SK-N-SH treated with all-trans-retinoic acid at 6 μM for 48 hours (cell line): Measurements from ENCODE around the gene GPR137B.
"Not testable (repeated sequence)": the region's sequence is repeated elsewhere in the genome, so short reads cannot be mapped to it uniquely, and the experiment has no call there.

ENCODE experiments used
- ARNTL ChIP-seq: fragments of 450-650 bp; formaldehyde crosslinking; IDR thresholded peaks from 2 replicates; pipeline ENCODE4 v1.5.0; 2020; ENCODE audit warnings: low read depth, mild to moderate bottlenecking, moderate library complexity, borderline replicate concordance
- BACH2 ChIP-seq: fragments of 250-450 bp; sonication (Bioruptor Pico); IDR thresholded peaks from 2 replicates; pipeline ENCODE4 v1.9.0; 2021; ENCODE audit warnings: mild to moderate bottlenecking, borderline replicate concordance
- ISL1 ChIP-seq: fragments of 250-450 bp; sonication (Bioruptor Pico); IDR thresholded peaks from 2 replicates; pipeline ENCODE4 v2.1.2; 2022; ENCODE audit warnings: mild to moderate bottlenecking, moderate library complexity
- OSR1 ChIP-seq: fragments of 250-450 bp; sonication (Bioruptor Pico); IDR thresholded peaks from 2 replicates; pipeline ENCODE4 v1.8.0; 2022; ENCODE audit warnings: moderate library complexity, mild to moderate bottlenecking, inconsistent platforms
- PPARA ChIP-seq: fragments of 250-450 bp; sonication (Bioruptor Pico); IDR thresholded peaks from 2 replicates; pipeline ENCODE4 v1.5.0; 2020; ENCODE audit warnings: mild to moderate bottlenecking, borderline replicate concordance
- RARB ChIP-seq: fragments of 250-450 bp; sonication (Bioruptor Pico); IDR thresholded peaks from 2 replicates; pipeline ENCODE4 v1.8.0; 2021; ENCODE audit warnings: mild to moderate bottlenecking, moderate library complexity
- TCF4 ChIP-seq: fragments of 250-450 bp; sonication (Bioruptor Pico); IDR thresholded peaks from 2 replicates; pipeline ENCODE4 v1.8.0; 2021; ENCODE audit warnings: mild to moderate bottlenecking, moderate library complexity, borderline replicate concordance
- TOX ChIP-seq: fragments of 250-450 bp; sonication (Bioruptor Pico); IDR thresholded peaks from 2 replicates; pipeline ENCODE4 v1.8.0; 2021; ENCODE audit warnings: mild to moderate bottlenecking, moderate library complexity, borderline replicate concordance
- ZFP3 ChIP-seq: fragments of 250-450 bp; sonication (Bioruptor Pico); IDR thresholded peaks from 2 replicates; pipeline ENCODE4 v1.5.0; 2020; ENCODE audit warnings: mild to moderate bottlenecking, moderate library complexity
- ZFP30 ChIP-seq: fragments of 450-650 bp; formaldehyde crosslinking; IDR thresholded peaks from 2 replicates; pipeline ENCODE4 v1.5.0; 2022; ENCODE audit warnings: mild to moderate bottlenecking, moderate library complexity
- TF ChIP-seq, protein P1 (sequence below): fragments of 250-450 bp; sonication (Bioruptor Pico); IDR thresholded peaks from 2 replicates; pipeline ENCODE4 v1.5.0; 2020; ENCODE audit warnings: mild to moderate bottlenecking, moderate library complexity
- TF ChIP-seq, protein P2 (sequence below): fragments of 250-450 bp; sonication (Bioruptor Pico); IDR thresholded peaks from 2 replicates; pipeline ENCODE4 v1.8.0; 2020; ENCODE audit warnings: mild to moderate bottlenecking, moderate library complexity, borderline replicate concordance
- TF ChIP-seq, protein P3 (sequence below): fragments of 250-450 bp; sonication (Bioruptor Pico); IDR thresholded peaks from 2 replicates; pipeline ENCODE4 v1.5.1; 2021; ENCODE audit warnings: mild to moderate bottlenecking, moderate library complexity

DNA sequence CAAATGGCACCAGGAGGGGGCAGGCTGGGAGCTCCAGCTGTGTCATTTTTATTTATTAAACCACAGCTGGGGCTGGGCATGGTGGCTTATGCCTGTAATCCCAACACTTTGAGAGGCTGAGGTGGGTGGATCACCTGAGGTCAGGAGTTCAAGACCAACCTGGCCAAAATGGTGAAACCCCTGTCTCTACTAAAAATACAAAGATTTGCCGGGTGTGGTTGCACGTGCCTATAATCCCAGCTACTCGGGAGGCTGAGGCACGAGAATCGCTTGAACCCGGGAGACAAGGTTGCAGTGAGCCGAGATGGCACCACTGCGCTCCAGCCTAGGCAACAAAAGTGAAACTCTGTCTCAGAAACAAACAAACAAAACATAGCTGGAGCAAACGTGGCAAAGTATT is 15.7 kb downstream of the GPR137B start:
- TF ChIP-seq, protein P1, sequence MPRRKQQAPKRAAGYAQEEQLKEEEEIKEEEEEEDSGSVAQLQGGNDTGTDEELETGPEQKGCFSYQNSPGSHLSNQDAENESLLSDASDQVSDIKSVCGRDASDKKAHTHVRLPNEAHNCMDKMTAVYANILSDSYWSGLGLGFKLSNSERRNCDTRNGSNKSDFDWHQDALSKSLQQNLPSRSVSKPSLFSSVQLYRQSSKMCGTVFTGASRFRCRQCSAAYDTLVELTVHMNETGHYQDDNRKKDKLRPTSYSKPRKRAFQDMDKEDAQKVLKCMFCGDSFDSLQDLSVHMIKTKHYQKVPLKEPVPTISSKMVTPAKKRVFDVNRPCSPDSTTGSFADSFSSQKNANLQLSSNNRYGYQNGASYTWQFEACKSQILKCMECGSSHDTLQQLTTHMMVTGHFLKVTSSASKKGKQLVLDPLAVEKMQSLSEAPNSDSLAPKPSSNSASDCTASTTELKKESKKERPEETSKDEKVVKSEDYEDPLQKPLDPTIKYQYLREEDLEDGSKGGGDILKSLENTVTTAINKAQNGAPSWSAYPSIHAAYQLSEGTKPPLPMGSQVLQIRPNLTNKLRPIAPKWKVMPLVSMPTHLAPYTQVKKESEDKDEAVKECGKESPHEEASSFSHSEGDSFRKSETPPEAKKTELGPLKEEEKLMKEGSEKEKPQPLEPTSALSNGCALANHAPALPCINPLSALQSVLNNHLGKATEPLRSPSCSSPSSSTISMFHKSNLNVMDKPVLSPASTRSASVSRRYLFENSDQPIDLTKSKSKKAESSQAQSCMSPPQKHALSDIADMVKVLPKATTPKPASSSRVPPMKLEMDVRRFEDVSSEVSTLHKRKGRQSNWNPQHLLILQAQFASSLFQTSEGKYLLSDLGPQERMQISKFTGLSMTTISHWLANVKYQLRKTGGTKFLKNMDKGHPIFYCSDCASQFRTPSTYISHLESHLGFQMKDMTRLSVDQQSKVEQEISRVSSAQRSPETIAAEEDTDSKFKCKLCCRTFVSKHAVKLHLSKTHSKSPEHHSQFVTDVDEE: not testable (repeated sequence)
- TF ChIP-seq, protein P2, sequence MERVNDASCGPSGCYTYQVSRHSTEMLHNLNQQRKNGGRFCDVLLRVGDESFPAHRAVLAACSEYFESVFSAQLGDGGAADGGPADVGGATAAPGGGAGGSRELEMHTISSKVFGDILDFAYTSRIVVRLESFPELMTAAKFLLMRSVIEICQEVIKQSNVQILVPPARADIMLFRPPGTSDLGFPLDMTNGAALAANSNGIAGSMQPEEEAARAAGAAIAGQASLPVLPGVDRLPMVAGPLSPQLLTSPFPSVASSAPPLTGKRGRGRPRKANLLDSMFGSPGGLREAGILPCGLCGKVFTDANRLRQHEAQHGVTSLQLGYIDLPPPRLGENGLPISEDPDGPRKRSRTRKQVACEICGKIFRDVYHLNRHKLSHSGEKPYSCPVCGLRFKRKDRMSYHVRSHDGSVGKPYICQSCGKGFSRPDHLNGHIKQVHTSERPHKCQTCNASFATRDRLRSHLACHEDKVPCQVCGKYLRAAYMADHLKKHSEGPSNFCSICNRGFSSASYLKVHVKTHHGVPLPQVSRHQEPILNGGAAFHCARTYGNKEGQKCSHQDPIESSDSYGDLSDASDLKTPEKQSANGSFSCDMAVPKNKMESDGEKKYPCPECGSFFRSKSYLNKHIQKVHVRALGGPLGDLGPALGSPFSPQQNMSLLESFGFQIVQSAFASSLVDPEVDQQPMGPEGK (CRISPR knock-in tag): not testable (repeated sequence)
- not testable (repeated sequence) for TF ChIP-seq ZFP3, TCF4, PPARA, TOX, RARB, ARNTL, ZFP30, OSR1, BACH2, ISL1 (CRISPR knock-in tag)
- TF ChIP-seq, protein P3, sequence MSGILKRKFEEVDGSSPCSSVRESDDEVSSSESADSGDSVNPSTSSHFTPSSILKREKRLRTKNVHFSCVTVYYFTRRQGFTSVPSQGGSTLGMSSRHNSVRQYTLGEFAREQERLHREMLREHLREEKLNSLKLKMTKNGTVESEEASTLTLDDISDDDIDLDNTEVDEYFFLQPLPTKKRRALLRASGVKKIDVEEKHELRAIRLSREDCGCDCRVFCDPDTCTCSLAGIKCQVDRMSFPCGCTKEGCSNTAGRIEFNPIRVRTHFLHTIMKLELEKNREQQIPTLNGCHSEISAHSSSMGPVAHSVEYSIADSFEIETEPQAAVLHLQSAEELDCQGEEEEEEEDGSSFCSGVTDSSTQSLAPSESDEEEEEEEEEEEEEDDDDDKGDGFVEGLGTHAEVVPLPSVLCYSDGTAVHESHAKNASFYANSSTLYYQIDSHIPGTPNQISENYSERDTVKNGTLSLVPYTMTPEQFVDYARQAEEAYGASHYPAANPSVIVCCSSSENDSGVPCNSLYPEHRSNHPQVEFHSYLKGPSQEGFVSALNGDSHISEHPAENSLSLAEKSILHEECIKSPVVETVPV (CRISPR knock-in tag): not testable (repeated sequence)
